Stimulated activated CD8-positive, alpha-beta memory T cell treated with anti-CD3 and anti-CD28 coated beads, Interleukin-4, amount 100 ng/mL, for 24 hours (primary cell): Measurements from ENCODE around the gene MYH13.
"Not testable (repeated sequence)": the region's sequence is repeated elsewhere in the genome, so short reads cannot be mapped to it uniquely, and the experiment has no call there.

Experiments
- DNase-seq: peaks from one replicate; pipeline ENCODE4 v3.0.0-alpha.2; 2020; ENCODE audit warnings: low read depth

Gene MYH13

DNA sequence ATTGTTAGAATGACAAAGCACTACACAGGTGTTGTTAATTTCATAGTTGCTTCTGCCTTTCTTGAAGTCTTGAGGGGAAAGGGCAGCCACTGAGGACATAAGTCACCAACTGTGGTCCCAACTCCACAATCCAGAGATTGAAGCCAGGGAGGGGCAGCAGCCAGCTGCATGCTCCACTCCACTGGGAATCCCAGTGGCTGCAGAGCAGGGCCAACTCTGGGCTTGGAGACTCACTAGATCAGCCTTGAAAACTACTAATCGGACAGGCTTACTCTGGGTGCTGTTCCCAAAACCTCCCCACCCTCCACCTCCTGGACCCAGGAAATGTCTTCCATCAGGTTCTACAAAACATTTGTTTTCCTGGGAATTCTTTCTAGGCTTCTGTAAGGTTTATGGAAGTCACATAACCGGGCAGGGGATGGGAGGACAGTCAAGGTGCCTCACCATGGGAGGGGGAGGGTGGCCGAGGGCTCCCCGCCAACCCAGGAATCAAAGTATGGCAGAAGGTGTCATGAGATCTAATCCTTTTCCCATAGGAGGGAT, 68.0 kb downstream of the MYH13 start:
- no peak for DNase-seq

DNA sequence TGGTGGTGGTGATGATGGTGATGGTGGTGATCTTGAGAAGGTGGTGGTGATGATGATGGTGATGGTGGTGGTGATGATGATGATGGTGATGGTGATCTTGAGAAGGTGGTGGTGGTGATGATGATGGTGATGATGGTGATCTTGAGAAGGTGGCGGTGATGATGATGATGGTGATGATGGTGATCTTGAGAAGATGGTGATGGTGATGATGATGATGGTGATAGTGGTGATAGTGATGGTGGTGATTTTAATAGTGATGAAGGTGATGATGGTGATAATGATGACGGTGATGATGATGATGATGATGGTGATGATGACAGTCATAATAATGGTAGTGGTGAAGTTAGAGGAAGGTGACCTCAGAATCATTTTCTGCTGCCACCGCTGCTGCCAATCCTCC, 75.1 kb downstream of the MYH13 start:
- DNase-seq: no peak

DNA sequence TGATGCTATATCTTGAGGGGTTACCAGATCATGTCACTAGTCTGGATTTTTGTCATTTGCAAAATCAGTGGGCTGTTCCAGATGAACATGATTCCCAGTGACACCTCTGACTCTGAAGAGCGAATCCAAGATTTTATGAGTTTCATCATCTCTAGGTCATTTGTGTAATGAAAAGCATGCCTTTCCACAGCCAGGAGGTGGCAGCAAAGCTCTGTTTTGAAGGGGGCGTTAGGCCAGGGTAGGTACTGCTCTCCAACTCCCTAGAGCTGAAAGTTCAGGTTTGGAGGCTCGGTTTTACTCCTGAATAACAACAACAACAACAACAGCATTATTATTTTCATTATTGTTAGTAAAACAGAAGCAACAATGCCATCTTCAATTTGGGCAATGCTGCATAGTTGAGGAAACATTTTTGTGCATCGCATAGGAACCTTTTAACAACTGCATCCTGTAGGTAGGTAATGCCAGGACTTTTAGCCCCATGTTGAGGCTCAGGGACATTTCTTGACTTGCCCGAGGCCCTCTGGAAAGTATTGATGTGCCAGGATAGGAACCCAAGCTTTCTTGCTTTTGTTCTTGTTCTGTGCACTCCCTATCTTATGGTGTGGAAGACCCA, 77.0 kb downstream of the MYH13 start:
- DNase-seq: no peak

DNA sequence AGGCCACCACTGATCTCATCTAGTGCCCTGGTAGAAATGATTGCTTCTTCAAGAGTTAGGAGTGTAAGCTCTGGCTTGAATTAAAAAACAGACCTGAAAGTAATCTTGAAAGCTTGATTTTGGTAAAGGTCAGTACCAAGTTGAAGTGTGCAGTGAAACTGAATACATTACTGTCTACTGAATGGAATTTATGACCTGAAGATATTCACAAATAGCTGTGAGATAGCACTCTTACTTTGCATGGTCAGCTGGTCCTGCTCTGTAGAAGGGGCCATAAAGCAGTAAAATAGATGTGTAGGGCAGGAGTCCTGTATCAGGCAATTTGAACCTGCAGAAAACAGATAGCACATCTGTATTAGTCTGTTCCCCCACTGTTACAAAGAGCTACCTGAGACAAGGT, 78.6 kb downstream of the MYH13 start:
- DNase-seq: no peak

DNA sequence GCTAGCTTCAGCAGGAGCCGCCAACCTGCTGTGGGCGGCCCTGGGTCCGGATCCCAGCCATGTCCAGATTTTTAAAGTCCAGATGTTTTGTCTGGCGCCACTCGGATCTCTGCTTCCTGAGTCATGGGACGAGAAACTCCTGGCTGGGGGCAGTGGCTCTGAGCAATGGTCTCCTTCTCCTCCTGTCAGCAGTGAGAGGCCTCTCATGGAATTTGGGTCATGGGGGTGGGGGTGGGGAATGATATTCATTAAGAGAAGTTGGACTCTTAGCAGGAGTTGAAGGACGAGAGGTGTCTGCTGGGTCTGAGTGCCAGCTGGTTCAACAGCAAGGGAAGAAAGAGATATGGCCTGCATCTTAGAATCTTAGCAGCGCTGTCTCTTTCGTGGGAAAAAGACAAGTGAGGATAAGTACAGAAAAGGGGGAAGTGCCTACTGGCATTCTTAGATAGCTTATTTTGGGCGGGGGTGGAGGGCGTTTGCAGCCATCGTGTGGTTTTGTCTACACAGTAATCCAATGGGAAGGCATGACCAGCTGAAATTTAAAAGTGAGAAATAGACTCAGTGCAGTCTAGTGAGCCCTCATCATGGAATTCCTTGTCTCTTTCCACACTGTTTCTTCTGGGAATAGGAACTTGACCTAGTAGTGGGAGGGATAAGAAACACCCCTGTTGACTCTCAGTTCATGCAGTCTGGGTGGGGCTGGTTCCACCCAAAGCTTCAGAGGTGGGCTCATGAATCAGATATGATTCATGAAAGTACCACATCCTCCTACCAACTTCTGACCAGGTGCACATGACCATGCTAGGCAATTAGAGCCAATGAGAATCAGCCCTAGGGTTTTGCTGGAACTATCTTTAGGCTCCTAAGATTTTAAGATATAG, 80.5 kb downstream of the MYH13 start:
- no peak for DNase-seq

DNA sequence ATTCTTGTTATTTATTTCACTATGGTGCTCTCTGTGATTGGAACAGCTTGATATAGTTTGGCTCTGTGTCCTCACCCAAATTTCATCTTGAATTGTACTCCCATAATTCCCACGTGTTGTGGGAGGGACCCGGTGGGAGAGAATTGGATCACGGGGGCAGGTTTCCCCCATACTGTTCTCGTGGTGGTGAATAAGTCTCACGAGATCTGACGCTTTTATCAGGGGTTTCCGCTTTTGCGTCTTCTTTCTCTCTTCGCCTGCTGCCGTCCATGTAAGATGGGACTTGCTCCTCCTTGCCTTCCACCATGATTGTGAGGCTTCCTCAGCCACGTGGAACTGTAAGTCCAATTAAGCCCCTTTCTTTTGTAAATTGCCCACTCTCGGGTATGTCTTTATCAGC, 81.2 kb downstream of the MYH13 start:
- DNase-seq: not testable (repeated sequence)

DNA sequence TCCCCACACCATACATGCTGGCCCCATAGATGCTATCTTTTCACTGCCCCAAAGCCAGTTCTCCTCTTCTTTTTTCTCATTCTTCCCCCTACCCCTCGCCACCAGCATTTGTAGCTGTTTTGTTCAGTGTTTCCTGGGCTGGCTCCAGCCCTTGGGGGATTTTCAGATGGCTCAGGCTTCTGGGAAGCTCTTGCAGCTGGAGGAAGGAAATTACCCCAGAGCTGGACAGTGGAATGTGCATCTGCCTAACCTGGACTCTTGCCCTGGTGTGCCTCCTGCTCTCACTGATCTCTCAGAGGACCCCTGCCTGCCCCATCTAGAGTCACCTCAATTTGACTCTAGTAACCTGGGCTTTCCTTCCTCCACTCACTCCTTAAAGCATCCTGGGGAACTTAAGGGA, 82.8 kb downstream of the MYH13 start:
- DNase-seq: no peak

DNA sequence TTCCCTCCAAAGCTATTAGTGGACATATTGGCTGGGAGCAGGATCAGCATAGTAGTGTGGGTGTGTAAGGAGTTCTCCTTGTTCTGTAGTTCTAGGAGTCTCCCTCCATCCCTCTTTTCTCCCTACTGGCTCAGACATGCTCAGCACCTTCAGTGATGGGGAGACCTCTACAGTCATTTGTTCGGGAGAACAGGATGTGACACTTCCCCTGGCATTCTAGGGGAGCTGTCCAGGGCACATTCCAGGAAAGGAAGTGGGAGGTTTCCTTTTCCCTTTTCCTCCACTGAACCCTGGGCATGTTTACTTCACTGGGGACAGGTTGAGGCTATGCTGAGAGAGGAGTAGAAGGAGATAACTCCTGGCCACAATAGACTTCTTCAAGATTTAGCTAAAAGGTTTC, 86.5 kb downstream of the MYH13 start:
- DNase-seq: no peak

DNA sequence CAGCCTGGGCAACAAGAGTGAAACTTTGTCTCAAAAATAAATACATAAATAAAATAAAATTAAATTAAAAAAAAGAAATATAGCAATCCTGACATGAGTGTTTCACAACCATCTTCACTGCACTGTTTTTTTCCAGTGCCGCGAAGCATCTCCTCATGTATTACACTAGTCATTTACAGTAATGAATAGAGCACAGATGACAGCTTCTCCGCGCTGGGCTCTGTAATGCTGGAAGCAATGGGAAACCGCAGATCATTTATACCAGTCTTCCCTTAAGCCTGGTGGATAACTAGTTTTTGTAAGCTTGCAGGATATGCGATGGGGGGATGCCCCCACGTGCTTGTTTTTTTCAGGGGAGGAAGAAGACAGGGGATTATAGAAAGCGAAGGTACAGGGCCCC, 86.9 kb downstream of the MYH13 start:
- no peak for DNase-seq

DNA sequence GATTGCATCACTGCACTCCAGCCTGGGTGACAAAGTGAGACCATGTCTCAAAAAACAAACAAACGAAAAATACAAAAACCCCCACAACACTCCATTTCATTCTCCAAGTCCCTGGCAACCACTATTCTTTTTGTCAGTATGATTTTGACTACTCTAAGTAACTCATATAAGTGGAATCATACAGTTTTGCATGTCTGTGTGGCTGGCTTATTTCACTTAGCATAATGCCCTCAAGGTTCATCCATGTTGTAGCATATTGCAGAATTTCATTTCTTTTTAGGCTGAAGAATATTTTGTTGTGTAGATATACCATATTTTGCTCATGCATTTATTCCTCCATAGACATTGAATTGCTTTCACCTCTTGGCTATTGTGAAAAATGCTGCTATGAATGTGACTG, 92.7 kb downstream of the MYH13 start:
- no peak for DNase-seq

DNA sequence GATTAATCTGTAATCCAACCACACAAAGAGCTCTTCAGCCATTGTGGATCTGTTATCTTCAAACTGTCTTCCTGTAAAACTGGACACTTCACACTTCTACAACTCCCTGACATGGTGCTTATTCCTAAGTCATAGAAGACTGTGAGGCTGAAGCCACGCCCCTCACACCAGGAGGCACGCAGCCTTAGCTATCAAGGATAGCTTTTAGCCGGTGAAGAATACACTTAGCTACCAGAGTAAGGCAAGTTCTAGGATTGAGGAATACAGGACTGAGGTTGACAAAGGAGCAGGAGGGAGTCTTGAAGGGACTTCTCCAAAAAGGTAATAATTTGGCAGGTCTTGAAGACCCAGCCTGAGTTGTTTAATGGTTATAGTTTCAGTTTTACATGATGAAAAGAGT, 94.6 kb downstream of the MYH13 start:
- DNase-seq: no peak

DNA sequence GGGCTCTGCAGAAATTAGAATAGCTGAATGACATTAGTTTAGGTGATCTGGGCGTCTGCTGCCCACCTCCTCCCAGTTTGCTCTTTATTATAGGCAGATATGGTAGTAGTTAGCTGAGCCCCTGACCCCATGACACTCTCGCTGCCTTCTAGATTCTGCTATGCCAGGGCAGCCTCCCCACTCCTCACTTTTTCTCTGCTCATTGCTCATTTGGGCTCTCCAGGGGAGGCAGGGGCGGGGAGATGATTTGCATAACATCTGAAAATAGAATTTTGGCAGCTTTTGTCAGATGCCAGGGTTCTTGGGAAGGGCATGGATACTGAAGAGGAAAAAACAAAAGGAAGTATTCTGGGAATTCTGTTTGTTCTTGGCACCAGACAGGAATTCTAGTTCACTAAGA, 96.4 kb downstream of the MYH13 start:
- no peak for DNase-seq

DNA sequence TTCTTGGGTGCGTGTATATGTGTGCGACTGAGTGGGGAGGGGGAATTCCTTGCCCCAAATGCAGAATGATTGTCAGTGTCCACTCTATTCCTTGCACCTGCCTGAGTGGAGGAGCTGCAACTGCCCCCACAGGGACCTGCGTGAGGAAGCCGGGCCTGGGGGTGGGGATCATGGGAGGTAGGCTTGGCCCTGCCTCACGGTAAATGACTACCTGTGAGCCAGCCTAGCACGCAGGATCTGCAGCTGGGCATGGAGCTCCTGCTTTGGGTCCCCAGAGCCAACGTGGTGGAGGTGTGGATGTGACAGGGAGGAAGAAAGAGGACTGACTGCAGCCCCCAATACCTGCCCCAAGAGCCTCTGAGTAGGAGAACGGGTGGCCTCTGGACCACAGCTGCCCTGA, 97.4 kb downstream of the MYH13 start:
- no peak for DNase-seq

DNA sequence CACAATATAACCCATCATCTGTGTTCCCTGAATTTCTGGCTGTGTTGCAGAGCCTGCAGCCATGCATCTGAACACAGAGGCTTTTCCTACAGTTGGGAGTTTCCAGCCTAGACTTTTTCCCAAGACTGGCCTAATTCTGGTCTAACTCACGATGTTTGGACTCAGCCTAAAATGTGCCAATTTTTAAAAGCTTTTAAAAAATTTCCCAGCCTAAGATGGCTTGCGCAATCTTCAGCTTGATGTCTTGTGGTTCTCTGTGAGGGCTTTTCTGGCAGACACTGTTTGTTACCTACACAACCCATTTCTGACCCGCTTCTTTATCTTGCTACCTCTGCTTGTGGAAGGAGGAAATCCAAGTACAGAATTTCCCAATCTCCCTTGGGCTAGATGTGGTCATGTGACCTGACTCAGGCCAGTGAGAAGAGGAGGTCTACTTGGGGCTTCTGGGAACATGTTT, 101.7 kb downstream of the MYH13 start:
- no peak for DNase-seq

DNA sequence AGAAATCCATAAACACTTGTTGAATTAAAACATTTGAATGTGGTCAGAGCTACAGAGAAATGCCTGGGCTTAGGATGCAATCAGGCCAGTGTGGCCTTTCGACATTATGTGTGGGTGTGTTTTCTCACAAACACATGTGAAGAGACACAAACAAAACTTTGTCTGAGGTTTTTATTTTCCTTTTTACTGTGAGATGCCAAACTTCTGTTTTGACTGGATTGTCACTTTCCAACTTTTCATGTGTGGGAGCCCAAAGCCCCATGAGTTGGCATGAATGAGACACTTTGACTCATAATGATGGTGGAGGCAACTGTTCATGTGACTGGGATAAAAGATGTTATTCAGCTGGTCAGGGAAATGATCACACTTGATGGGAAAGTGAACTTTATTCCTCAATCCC, 102.5 kb downstream of the MYH13 start:
- no peak for DNase-seq

DNA sequence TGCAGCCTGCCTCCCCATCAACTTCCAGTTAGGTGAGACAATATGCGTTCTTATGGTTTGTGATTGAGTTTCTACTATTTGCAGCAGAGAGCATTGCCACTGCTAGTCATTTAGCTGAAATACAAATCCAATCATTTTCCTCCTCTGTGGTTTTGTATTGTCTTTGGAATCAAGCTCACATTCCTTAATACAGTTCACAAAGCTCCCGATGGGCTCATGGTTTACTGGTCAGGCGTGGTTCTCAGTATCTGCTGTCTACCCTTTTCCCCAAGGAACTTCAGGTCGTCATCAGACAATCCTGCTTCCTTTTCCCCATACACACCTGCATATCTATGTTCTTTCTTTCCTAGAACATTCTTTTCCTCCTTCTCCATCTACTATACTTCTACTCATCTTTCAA, 104.8 kb downstream of the MYH13 start:
- DNase-seq: no peak

DNA sequence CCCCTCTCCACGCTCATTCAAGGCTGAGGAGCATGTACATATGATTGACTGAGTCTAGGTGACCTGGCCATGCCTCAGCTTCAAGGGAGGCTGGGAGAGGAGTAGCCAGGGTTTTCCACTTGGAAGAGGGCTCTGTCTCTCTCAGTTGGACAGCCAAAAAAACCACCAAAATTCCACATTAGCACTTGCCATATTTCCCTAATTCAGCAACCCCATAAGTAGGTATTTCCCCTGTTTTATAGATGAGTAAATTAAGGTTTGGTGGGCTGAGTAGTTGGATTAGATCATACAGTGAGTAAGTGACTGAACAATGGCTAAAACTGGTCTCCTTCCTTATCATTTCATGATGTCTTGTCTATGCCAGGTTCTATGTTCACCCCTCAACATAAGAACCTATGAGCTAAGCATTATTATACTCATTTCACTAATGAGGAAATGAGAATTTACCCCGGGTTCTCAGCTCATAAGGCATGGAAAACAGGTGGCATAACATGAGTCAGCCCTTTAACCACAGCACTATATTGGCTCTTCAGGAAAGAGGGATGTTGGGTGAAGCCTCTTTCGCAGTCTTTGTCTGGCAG, 106.4 kb downstream of the MYH13 start:
- no peak for DNase-seq

DNA sequence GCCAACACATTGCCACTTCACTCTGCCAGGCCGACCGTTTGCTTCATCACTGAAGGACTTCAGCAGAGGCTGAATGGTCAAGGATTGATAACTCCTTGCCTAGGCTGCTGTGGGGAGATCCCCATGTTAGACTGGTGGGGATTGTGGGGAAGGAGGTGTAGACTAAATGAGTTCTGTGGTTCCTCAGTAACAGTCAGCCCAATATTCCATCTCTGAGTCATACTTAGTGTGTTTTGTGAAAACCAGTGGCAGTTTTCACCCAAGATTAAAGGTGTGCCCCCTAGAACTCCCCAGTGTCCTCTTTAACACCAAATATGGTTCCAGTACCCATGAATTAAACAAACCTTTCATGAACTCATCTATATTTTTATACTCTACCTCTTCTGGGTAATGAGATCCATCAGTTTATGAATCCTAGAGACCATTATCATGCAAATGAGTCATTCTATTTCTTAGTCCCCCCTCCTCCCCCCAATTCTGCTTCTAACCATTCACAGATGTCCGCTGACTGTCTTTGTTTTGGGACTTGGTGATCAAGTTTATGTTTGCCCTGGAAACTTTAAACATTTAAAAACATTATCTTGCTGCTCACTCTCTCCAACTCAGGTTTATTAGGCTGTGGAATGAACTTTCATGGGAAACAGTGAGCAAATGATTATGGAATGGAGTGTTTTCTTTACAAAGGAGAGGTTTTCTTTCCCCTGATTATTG, 107.6 kb downstream of the MYH13 start:
- no peak for DNase-seq

DNA sequence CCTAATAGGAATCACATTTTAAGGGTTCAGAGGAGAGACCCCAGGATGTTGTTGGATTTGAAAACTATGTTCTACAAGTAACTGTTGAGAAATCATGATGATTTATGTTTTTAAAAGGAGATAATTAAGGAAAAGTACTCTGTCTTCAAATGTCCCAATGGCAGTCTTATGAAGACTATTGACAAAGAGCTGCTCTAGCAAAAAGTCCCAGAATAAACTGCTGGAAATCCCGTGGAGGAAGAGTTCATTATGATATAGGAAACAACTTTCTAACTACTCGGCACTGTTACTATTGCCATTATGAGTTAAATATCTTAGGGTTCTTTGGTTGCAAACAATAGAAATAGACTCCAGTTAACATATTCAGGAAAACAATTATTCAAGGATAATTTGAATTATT, 108.8 kb downstream of the MYH13 start:
- DNase-seq: no peak

DNA sequence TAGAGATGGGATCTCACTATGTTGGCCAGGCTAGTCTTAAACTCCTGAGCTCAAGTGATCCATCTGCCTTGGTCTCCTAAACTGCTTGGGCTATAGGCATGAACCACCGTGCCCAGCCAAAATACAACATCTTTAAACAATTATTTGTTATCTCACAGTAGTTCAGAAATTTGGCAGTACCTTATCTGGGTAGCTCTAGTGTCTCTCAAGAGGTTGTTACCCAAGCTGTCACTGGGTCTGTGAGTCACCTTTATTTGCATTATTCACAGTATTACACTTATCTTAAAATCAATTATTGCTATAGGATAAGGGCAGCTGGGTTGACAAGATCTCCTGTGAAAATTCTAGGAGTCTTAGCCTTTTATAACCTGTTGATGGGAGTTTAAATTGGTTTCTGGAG, 110.4 kb downstream of the MYH13 start:
- DNase-seq: no peak

DNA sequence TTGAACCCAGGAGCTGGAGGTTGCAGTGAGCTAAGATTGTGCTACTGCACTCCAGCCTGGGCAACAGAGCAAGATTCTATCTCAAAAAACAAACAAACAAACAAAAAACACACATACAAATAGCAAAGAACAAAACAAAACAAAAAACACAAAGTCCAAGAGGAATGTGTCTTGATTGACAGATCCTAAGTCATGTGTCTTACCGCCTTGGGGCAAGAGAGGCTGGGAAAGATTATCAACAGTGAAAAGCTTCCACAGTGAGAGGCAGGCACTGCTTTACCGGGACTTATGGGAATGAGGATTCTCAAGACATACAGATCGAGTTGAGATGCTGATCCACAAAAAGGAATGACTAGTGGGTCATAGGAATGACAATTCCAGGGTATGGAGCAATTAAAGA, 111.7 kb downstream of the MYH13 start:
- no peak for DNase-seq

DNA sequence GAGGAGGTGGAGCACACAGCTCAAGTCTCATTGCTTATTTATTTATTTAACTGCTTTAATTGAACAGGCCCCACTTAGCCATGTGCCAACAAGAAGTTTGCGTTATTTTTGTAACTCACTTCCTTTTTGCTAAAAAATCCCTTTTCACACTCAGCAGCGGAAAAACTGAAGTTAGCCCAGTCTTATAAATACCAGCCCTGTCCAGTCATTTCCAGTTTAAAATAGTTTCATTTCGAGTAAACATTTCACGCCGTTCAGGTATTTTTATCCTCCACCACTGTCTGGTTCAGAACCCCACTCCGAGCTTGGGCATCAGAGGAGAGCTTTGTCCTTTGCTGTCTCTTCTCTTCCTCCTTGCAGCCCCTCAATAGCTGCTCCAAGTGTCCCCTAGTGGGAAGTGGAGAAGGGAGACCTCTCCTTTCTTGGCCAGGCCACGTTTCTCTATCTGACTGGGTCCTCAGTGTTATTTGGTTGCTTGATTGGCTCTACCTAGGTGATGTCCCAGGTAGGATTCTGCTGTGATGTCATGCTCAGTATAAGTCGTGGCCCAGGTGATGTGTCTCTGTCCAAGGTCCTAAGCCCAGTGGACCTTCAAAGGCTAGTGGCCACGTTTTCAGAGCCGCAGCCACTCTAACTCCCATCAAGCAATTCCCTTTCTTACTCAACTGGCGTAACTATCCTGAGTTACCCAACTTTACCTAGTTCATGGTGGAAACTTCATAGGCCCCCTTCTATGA, 121.4 kb downstream of the MYH13 start:
- DNase-seq: no peak
